ENCODE measurements around the gene ITPK1.

ITPK1 gene

GRCh38 chr14:92941531-92941930 lies 174.2 kb downstream of the ITPK1 start:
- Histone ChIP-seq H3K27ac (ENCODE audit: low read length) (no peak overlapping the region), H3K9me3 (ENCODE audit: control insufficient read depth in 1 of 2, low read length in 2 of 2) (no peaks in the 10 kb centered on the region), H3K4me1 (ENCODE audit: control insufficient read depth in 1 of 2, insufficient read depth in 2 of 2, low read length in 2 of 2) (no peaks in the 10 kb centered on the region), H3K4me3 (ENCODE audit: low read depth in 1 of 2, low read length in 2 of 2) (no peak overlapping the region), H3K36me3 (ENCODE audit: control insufficient read depth in 1 of 2, insufficient read depth in 2 of 2, low read length in 2 of 2) (peaks cover 17 to 78% of the 10 kb centered on the region in 2 donors), H3K27me3 (ENCODE audit: low read depth, low read length) (no peaks in the 10 kb centered on the region)

GRCh38 chr14:92940543-92940942 lies 175.2 kb downstream of the ITPK1 start:
- no peaks in the 10 kb centered on the region for H3K9me3 ChIP-seq (ENCODE audit: control insufficient read depth in 1 of 2, low read length in 2 of 2)
- H3K27me3 ChIP-seq (ENCODE audit: low read depth, low read length) = no peaks in the 10 kb centered on the region
- H3K27ac ChIP-seq (ENCODE audit: low read length) = no peak overlapping the region
- peaks cover 21 to 80% of the 10 kb centered on the region in 2 donors for H3K36me3 ChIP-seq (ENCODE audit: control insufficient read depth in 1 of 2, insufficient read depth in 2 of 2, low read length in 2 of 2)
- no peak overlapping the region for H3K4me3 ChIP-seq (ENCODE audit: low read depth in 1 of 2, low read length in 2 of 2)
- no peaks in the 10 kb centered on the region for H3K4me1 ChIP-seq (ENCODE audit: control insufficient read depth in 1 of 2, insufficient read depth in 2 of 2, low read length in 2 of 2)

- Histone ChIP-seq H3K4me1 (ENCODE audit: control insufficient read depth in 1 of 2, insufficient read depth in 2 of 2, low read length in 2 of 2) (no peaks in the 10 kb centered on the region), H3K4me3 (ENCODE audit: low read depth in 1 of 2, low read length in 2 of 2) (no peak overlapping the region), H3K9me3 (ENCODE audit: control insufficient read depth in 1 of 2, low read length in 2 of 2) (no peaks in the 10 kb centered on the region), H3K27me3 (ENCODE audit: low read depth, low read length) (no peaks in the 10 kb centered on the region), H3K36me3 (ENCODE audit: control insufficient read depth in 1 of 2, insufficient read depth in 2 of 2, low read length in 2 of 2) (peaks cover 21 to 76% of the 10 kb centered on the region in 2 donors), H3K27ac (ENCODE audit: low read length) (no peak overlapping the region)
Observed at GRCh38 chr14:92939699-92940098, 176.0 kb downstream of the ITPK1 start.

- H3K9me3 ChIP-seq (ENCODE audit: control insufficient read depth in 1 of 2, low read length in 2 of 2) = no peaks in the 10 kb centered on the region
- H3K4me3 ChIP-seq (ENCODE audit: low read depth in 1 of 2, low read length in 2 of 2) = no peak overlapping the region
- no peaks in the 10 kb centered on the region for H3K4me1 ChIP-seq (ENCODE audit: control insufficient read depth in 1 of 2, insufficient read depth in 2 of 2, low read length in 2 of 2)
- H3K27me3 ChIP-seq (ENCODE audit: low read depth, low read length) = no peaks in the 10 kb centered on the region
- H3K27ac ChIP-seq (ENCODE audit: low read length) = no peak overlapping the region
- H3K36me3 ChIP-seq (ENCODE audit: control insufficient read depth in 1 of 2, insufficient read depth in 2 of 2, low read length in 2 of 2) = peaks cover 18 to 71% of the 10 kb centered on the region in 2 donors
Observed at GRCh38 chr14:92938890-92939671, 176.6 kb downstream of the ITPK1 start.

- H3K27ac ChIP-seq (ENCODE audit: low read length) = no peak overlapping the region
Observed at GRCh38 chr14:92938235-92938875, 177.4 kb downstream of the ITPK1 start.

GRCh38 chr14:92937051-92937937 lies 178.4 kb downstream of the ITPK1 start:
- no peak overlapping the region for H3K4me3 ChIP-seq (ENCODE audit: low read depth in 1 of 2, low read length in 2 of 2)
- H3K36me3 ChIP-seq (ENCODE audit: control insufficient read depth in 1 of 2, insufficient read depth in 2 of 2, low read length in 2 of 2) = peaks cover 12 to 54% of the 10 kb centered on the region in 2 donors
- no peak overlapping the region for H3K27ac ChIP-seq (ENCODE audit: low read length)
- H3K9me3 ChIP-seq (ENCODE audit: control insufficient read depth in 1 of 2, low read length in 2 of 2) = no peaks in the 10 kb centered on the region
- H3K27me3 ChIP-seq (ENCODE audit: low read depth, low read length) = no peaks in the 10 kb centered on the region
- no peaks in the 10 kb centered on the region for H3K4me1 ChIP-seq (ENCODE audit: control insufficient read depth in 1 of 2, insufficient read depth in 2 of 2, low read length in 2 of 2)

More at GRCh38 chr14:92938235-92938875, 177.4 kb downstream of the ITPK1 start:
- Histone ChIP-seq H3K36me3 (ENCODE audit: control insufficient read depth in 1 of 2, insufficient read depth in 2 of 2, low read length in 2 of 2) (peaks cover 15 to 64% of the 10 kb centered on the region in 2 donors), H3K4me1 (ENCODE audit: control insufficient read depth in 1 of 2, insufficient read depth in 2 of 2, low read length in 2 of 2) (no peaks in the 10 kb centered on the region), H3K9me3 (ENCODE audit: control insufficient read depth in 1 of 2, low read length in 2 of 2) (no peaks in the 10 kb centered on the region), H3K27me3 (ENCODE audit: low read depth, low read length) (no peaks in the 10 kb centered on the region), H3K4me3 (ENCODE audit: low read depth in 1 of 2, low read length in 2 of 2) (no peak overlapping the region)

- no peaks in the 10 kb centered on the region for H3K4me1 ChIP-seq (ENCODE audit: control insufficient read depth in 1 of 2, insufficient read depth in 2 of 2, low read length in 2 of 2)
- H3K27me3 ChIP-seq (ENCODE audit: low read depth, low read length) = no peaks in the 10 kb centered on the region
- peaks cover 5 to 42% of the 10 kb centered on the region in 2 donors for H3K36me3 ChIP-seq (ENCODE audit: control insufficient read depth in 1 of 2, insufficient read depth in 2 of 2, low read length in 2 of 2)
- H3K9me3 ChIP-seq (ENCODE audit: control insufficient read depth in 1 of 2, low read length in 2 of 2) = no peaks in the 10 kb centered on the region
- H3K4me3 ChIP-seq (ENCODE audit: low read depth in 1 of 2, low read length in 2 of 2) = no peak overlapping the region
- no peak overlapping the region for H3K27ac ChIP-seq (ENCODE audit: low read length)
Observed at GRCh38 chr14:92936085-92936484, 179.6 kb downstream of the ITPK1 start.

GRCh38 chr14:92935446-92935845 lies 180.3 kb downstream of the ITPK1 start:
- Histone ChIP-seq H3K9me3 (ENCODE audit: control insufficient read depth in 1 of 2, low read length in 2 of 2) (no peaks in the 10 kb centered on the region), H3K27me3 (ENCODE audit: low read depth, low read length) (no peaks in the 10 kb centered on the region), H3K27ac (ENCODE audit: low read length) (no peak overlapping the region), H3K4me1 (ENCODE audit: control insufficient read depth in 1 of 2, insufficient read depth in 2 of 2, low read length in 2 of 2) (no peaks in the 10 kb centered on the region), H3K4me3 (ENCODE audit: low read depth in 1 of 2, low read length in 2 of 2) (no peak overlapping the region), H3K36me3 (ENCODE audit: control insufficient read depth in 1 of 2, insufficient read depth in 2 of 2, low read length in 2 of 2) (peaks cover 5 to 40% of the 10 kb centered on the region in 2 donors)

- no peak overlapping the region for H3K27ac ChIP-seq (ENCODE audit: low read length)
- no peaks in the 10 kb centered on the region for H3K4me1 ChIP-seq (ENCODE audit: control insufficient read depth in 1 of 2, insufficient read depth in 2 of 2, low read length in 2 of 2)
Observed at GRCh38 chr14:92934196-92935085, 181.3 kb downstream of the ITPK1 start.

GRCh38 chr14:92933481-92933880 lies 182.2 kb downstream of the ITPK1 start:
- Histone ChIP-seq H3K9me3 (ENCODE audit: control insufficient read depth in 1 of 2, low read length in 2 of 2) (no peaks in the 10 kb centered on the region), H3K27ac (ENCODE audit: low read length) (no peak overlapping the region), H3K4me3 (ENCODE audit: low read depth in 1 of 2, low read length in 2 of 2) (no peak overlapping the region), H3K36me3 (ENCODE audit: control insufficient read depth in 1 of 2, insufficient read depth in 2 of 2, low read length in 2 of 2) (peaks cover 5 to 25% of the 10 kb centered on the region in 2 donors), H3K4me1 (ENCODE audit: control insufficient read depth in 1 of 2, insufficient read depth in 2 of 2, low read length in 2 of 2) (no peaks in the 10 kb centered on the region), H3K27me3 (ENCODE audit: low read depth, low read length) (no peaks in the 10 kb centered on the region)

More at GRCh38 chr14:92934196-92935085, 181.3 kb downstream of the ITPK1 start:
- Histone ChIP-seq H3K36me3 (ENCODE audit: control insufficient read depth in 1 of 2, insufficient read depth in 2 of 2, low read length in 2 of 2) (peaks cover 5 to 33% of the 10 kb centered on the region in 2 donors), H3K4me3 (ENCODE audit: low read depth in 1 of 2, low read length in 2 of 2) (no peak overlapping the region), H3K9me3 (ENCODE audit: control insufficient read depth in 1 of 2, low read length in 2 of 2) (no peaks in the 10 kb centered on the region), H3K27me3 (ENCODE audit: low read depth, low read length) (no peaks in the 10 kb centered on the region)

Measured in muscle layer of duodenum (tissue), 2 donors.